GM18508 (cell line): ENCODE results near the gene KAT14.
"Not testable (repeated sequence)": the region's sequence is repeated elsewhere in the genome, so short reads cannot be mapped to it uniquely, and the experiment has no call there.

Experiments
- ATAC-seq: cut with Tn5 transposase; IDR thresholded peaks from one replicate; pipeline ENCODE4 v1.9.1; 2021; ENCODE audit warnings: moderate number of reproducible peaks; ENCODE audit not compliant: insufficient read depth, unreplicated experiment

The KAT14 gene

GRCh38 chr20:18144541-18145099 lies 7.0 kb downstream of the KAT14 start:
- no peak for ATAC-seq

DNA sequence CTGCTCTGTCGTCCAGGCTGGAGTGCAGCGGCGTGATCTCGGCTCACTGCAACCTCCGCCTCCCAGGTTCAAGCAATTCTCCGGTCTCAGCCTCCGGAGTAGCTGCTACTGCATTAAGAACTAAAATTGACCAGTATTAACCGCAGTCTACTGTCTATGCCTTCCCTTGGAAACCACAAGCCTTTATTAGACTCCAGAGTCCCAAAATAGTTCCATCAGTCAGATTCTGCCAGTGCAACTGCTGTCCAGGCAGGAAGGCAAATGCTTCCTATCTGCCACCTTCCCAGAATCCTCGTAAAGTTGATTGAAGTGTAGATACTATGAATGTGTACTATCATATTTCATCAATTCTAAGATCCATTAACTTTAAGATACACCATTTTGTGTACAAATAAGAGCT lies 16.7 kb downstream of the KAT14 start:
- ATAC-seq = no peak

DNA sequence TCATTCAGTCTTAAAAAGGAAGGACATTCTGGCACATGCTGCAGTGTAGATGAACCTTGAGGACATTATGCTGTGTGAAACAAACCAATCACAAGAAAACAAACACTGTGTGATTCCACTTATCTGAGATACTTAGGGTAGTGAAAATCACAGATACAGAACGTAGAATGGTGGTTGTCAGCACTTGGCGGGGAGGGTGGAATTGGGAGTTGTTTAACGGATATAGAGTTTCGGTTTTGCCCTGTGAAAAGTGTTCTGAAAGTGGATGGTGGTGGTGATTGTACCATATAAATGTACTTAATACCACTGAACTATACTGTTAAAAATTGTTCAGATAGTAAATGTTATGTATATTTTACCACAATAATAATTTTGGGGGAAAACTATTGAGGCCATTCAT lies 18.4 kb downstream of the KAT14 start:
- no peak for ATAC-seq

GRCh38 chr20:18164356-18164755 lies 26.7 kb downstream of the KAT14 start:
- ATAC-seq = no peak

- no peak for ATAC-seq
These were observed 27.9 kb downstream of the KAT14 start for GRCh38 chr20:18165553-18165952.

DNA sequence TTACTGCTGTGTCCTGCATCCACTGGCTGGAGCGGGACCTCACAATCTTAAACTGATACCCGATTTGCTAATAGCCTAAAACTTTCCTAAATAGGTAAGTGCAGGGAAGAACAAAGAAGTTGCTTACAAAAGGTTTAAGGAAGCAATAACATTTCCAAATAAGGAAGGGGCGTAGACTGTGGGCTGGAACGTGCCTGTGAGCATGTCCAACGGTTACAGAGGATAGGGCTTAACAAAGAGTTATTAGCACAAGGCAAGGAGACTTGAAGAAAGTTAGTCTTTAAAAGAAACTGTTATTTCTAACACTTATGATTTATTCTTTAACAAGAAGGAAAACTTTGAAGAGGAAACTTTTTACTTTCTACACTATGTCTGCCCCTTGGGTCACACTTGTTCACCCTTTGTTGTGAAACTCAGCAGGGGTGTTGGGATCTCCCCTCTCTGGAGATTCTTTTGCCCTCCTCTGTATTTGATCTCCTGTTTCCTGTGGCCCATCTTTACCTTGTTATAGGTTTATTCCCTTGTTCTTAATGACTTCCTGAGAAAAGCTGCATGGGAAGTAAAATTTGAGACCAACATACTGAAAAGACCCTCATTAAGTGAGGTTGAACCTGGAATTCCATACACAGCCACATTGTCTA lies 28.7 kb downstream of the KAT14 start:
- no peak for ATAC-seq

DNA sequence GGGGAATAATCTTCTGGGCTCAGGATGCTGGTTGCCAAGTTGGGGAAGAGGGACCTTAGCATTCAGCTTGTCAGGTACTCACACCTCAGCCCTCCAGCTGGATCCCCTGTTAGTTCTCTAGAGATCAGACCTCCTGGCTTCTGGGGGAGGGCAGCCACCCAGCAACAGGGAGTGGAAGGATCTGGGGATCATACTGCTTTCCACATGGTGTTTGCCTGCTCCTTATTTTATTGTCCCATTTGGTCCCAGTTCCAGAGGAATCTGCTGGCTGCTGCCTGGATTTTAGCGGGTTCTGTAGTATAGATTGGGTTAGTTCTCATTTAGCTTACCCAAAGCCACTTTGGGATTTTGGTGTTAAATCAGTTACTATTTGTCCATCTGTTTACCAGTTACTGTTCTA lies 29.3 kb downstream of the KAT14 start:
- ATAC-seq = no peak

- ATAC-seq = no peak
These were observed 34.7 kb downstream of the KAT14 start for GRCh38 chr20:18172379-18172778.

GRCh38 chr20:18174906-18175683 lies 37.4 kb downstream of the KAT14 start:
- no peak for ATAC-seq

DNA sequence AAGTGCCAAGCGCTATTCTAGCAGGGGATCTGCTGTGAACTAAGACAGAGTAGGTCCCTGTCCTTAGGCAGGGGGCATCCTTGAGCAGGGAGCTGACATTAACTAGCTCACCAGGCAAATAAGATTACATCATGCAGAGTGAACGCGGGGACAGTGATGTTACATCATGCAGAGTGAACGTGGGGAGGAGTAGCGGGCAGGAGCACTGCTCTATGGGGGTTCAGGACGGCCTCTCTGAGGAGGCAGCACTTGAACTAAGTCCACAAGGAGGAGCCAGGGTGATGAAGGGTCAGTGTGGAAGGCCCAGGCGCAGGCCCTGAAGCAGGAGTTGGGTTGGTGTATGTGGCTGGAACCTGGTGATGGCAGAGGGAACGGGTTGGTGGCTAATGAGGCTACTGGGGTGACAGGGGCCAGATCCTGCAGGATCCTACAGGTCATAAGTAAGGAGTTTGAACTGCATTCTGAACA lies 38.7 kb downstream of the KAT14 start:
- ATAC-seq = no peak

DNA sequence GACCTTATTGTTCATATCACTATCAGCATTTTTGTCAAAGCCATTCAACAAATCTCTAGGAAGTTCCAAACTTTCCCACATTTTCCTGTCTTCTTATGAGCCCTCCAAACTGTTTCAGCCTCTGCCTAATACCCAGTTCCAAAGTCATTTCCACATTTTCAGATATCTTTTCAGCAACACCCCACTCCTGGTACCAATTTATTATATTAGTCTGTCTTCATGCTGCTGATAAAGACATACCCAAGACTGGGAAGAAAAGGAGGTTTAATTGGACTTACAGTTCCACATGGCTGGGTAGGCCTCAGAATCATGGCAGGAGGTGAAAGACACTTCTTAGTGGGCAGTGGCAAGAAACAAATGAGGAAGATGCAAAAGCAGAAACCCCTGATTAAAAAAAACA lies 42.7 kb downstream of the KAT14 start:
- ATAC-seq = not testable (repeated sequence)

DNA sequence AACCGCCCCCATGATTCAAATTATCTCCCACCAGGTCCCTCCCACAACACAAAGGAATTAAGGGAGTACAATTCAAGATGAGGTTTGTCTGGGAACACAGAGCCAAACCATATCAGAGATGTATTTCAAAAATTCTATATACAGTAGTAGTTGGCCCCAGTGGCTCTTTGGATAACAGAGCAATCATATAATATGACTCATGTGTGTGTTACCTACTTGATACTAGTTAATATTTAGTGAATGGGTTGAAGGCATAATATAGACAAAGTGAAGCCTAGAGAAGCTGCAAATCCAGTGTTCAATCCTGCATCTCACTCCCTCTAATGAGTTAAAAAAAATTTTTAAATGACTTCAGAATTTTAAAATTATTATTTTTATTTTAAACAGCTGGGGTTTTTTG lies 43.2 kb downstream of the KAT14 start:
- no peak for ATAC-seq

DNA sequence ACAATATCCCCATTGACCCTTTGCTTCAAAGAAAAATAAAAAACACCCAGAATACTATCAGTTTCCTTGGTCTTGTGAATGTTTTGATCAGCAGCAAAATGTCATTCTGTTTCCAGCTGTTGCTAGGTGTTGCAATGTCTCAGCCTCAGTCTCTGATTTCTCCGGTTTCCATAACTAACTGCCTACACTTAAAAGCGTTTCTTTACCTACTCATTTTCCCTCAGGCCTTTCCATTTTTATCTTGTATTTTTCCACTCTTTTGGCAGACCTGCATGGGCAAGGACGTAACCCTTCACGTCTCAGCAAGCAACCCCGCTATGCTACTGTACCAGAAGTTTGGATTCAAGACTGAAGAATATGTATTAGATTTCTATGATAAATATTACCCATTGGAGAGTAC lies 49.4 kb downstream of the KAT14 start:
- ATAC-seq = no peak

- no peak for ATAC-seq
These were observed 50.8 kb downstream of the KAT14 start for GRCh38 chr20:18188434-18188833.

GRCh38 chr20:18190338-18191233 lies 52.9 kb downstream of the KAT14 start:
- no peak for ATAC-seq

DNA sequence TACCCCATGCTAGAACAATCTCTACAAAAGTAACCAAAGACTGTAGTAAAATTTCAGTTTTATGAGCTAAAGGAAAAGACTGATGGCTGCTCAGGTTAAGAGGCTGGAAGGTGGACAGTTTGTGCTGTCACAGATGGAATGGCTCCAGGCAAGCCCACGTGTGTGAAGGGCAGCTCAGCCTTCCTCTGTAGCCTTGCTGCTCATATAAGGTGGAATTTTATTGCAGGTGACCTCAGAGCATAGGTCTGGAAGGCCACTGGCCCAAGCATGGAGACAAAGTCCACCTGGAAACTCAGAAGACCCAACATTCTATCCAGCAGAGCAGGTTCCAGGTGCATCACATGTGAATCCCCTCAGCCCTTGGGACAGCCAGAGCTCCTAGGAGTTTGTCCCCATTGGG lies 53.6 kb downstream of the KAT14 start:
- no peak for ATAC-seq

- ATAC-seq = not testable (repeated sequence)
These were observed 56.8 kb downstream of the KAT14 start for GRCh38 chr20:18194461-18194860.

- no peak for ATAC-seq
These were observed 58.3 kb downstream of the KAT14 start for GRCh38 chr20:18195931-18196330.

- ATAC-seq = no peak
These were observed 59.9 kb downstream of the KAT14 start for GRCh38 chr20:18197382-18198070.

GRCh38 chr20:18202966-18203365 lies 65.3 kb downstream of the KAT14 start:
- ATAC-seq = no peak
